22Rv1 (cell line): Measurements from ENCODE around the gene PIGN.

Experiments used
- ZFX ChIP-seq: fragments of 450-650 bp; IDR thresholded peaks from 2 replicates; pipeline ENCODE4 v1.6.1; 2017; ENCODE audit warnings: antibody characterized with exemption, borderline replicate concordance
- TF ChIP-seq, protein P1 (sequence below): fragments of 450-650 bp; IDR thresholded peaks from 2 replicates; pipeline ENCODE4 v1.5.1; 2017; ENCODE audit warnings: mild to moderate bottlenecking

DNA sequence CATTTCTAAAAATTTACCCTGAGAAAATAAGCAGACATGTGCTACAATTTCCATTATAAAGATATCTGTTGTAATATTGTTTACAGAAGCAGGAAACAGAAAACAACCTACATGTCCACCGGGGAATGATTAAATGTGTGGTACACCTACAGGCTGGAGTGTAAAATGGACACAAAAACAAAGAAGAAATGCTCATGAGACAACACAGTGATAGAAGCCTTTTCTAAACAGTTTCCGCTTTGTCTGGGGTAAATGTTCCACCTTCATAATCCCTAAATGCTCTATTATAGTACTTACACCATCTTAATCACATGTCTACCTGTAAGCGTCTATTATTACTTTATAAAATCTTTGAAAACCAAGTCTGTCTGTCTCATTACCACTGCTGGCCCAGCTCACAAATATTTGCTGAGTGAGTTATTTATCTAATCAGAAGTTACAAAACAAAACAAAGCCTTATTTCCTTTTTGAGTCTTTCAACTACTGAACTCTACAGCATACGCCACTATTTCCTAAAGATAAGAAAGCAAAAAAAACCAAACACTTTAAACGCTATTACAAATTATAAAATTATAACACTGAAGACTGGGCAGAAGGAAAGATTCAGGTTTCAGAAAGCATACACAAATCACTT lies 95.3 kb downstream of the PIGN start:
- TF ChIP-seq, protein P1, sequence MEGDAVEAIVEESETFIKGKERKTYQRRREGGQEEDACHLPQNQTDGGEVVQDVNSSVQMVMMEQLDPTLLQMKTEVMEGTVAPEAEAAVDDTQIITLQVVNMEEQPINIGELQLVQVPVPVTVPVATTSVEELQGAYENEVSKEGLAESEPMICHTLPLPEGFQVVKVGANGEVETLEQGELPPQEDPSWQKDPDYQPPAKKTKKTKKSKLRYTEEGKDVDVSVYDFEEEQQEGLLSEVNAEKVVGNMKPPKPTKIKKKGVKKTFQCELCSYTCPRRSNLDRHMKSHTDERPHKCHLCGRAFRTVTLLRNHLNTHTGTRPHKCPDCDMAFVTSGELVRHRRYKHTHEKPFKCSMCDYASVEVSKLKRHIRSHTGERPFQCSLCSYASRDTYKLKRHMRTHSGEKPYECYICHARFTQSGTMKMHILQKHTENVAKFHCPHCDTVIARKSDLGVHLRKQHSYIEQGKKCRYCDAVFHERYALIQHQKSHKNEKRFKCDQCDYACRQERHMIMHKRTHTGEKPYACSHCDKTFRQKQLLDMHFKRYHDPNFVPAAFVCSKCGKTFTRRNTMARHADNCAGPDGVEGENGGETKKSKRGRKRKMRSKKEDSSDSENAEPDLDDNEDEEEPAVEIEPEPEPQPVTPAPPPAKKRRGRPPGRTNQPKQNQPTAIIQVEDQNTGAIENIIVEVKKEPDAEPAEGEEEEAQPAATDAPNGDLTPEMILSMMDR, result no peak
- TF ChIP-seq ZFX, result no peak
